Measurements from ENCODE around the gene ZNF556.
"Not testable (repeated sequence)": the region's sequence is repeated elsewhere in the genome, so short reads cannot be mapped to it uniquely, and the experiment has no call there.

The ZNF556 gene

DNA sequence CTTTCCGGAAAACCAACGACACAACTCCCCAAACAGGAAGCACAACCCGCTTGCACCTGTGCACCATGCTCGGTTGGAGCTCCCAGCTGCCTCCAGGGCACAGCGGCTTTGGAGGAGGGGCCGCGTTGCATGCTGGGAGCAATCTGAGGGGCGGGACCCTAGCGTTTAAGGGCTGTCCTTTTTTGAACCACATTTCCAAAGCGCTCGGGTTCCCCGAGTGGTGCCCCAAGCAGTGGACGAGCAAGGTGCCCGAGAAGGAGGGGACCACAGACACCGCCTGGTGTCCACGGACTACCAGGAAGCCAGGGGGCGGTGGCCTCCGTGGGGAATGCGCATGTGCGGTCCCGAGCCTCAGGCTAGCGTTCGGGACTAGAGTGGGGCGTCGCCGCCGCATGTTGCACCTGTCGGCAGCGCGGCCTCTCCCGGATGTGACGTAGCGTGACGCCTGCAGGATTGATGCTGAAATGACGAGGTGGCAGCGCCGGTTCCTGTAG, 21.6 kb downstream of the ZNF556 start:
- TF ChIP-seq, protein P1, sequence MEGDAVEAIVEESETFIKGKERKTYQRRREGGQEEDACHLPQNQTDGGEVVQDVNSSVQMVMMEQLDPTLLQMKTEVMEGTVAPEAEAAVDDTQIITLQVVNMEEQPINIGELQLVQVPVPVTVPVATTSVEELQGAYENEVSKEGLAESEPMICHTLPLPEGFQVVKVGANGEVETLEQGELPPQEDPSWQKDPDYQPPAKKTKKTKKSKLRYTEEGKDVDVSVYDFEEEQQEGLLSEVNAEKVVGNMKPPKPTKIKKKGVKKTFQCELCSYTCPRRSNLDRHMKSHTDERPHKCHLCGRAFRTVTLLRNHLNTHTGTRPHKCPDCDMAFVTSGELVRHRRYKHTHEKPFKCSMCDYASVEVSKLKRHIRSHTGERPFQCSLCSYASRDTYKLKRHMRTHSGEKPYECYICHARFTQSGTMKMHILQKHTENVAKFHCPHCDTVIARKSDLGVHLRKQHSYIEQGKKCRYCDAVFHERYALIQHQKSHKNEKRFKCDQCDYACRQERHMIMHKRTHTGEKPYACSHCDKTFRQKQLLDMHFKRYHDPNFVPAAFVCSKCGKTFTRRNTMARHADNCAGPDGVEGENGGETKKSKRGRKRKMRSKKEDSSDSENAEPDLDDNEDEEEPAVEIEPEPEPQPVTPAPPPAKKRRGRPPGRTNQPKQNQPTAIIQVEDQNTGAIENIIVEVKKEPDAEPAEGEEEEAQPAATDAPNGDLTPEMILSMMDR (IDR thresholded peaks at IDR 0.05; ENCODE audit: control insufficient read depth, extremely low read depth, insufficient read depth), result no peak
- no peak overlapping the region for H3K4me3 ChIP-seq (ENCODE audit: low read depth, low read length)
- no peak for DNase-seq (ENCODE audit: low read depth)

DNA sequence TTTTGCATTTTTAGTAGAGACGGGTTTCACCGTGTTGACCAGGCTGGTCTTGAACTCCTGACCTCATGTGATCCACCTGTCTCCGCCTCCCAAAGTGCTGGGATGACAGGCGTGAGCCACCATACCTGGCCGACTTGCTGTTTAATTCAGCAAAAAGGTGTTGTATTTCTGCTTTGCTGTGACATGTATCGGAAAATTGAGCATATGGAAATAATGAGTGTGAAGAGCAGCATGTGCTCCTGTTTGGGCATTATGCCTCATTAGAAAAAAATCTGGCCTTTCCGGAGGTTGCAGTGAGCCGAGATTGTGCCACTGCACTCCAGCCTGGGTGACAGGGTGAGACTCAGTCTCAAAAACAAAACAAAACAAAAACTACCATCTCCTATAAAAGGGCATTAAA, 23.4 kb downstream of the ZNF556 start:
- not testable (repeated sequence) for DNase-seq (ENCODE audit: low read depth); H3K4me3 ChIP-seq (ENCODE audit: low read depth, low read length)

DNA sequence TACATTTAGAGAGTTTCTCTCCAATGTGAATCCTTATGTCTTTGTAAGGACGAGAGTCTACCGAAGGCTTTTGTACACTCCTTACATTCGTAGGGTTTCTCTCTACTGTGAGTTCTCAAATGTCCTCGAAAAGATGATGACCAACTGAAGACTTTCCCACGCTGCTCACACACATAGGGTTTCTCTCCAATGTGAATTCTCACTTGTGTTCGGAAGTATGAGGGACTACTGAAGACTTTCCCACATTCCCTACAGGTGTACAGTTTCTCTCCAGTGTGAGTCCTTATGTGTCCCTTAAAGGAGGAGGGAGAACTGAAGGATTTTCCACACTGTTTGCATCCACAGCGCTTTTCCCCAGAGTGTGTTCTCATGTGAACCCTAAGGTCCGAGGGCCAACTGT, 29.6 kb downstream of the ZNF556 start:
- no peak overlapping the region for H3K4me3 ChIP-seq (ENCODE audit: low read depth, low read length)
- no peak for DNase-seq (ENCODE audit: low read depth)
- TF ChIP-seq, protein P1 (IDR thresholded peaks at IDR 0.05; ENCODE audit: control insufficient read depth, extremely low read depth, insufficient read depth), result no peak

DNA sequence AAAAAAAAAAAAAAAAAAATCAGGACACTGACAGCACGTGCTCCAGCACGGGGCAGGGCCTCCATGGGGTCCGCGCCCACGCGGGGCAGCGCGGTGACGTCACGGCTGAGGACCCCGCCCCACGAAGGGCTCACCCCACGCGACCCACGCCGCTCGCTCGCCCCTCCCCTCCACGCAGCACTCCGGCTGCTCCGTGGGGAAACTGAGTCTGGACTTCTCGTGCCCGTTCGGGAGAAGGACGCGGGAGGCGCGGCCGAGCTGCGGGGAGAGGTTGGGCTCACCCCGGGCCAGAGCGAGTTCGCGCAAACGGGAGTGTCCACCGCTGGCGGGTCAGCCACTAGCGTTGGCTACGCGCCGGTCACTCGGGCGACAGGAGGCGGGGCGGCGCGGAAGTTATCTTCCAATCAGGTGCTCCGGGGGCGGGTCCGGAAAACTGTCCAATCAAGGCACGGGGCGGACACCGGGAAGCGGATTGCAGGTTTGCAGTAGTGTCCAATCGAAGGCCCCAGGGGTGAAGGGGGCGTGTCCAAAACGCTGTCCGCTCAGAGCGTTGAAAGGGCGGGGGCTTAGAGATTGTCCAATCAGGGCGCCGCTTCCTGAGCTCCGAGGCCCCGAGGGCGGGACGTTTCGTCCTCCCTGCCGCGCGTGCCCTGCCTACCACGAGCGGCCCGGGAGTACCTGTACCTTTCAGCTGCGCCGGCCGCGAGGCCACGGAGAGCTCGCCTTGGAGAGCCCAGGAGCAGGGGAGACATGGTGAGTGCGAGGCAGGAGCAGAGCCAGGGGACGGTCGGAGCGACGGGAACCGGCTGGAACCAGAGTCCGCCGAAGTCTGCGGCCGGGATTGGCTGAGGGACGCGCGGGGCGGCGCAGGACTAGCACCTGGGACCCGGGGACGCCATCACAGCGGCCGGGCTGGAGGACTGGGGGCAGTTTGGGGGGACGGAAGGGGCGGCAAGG, 33.4 kb downstream of the ZNF556 start, which contains the start of gene ZNF57:
Gene ZNF57, plus strand, starts transcription at position 633 of the 957 bp plus-strand sequence. Its CDS starts 118 bp downstream, at position 751.
- TF ChIP-seq, protein P1 (IDR thresholded peaks at IDR 0.05; ENCODE audit: control insufficient read depth, extremely low read depth, insufficient read depth), result no peak
- DNase-seq (ENCODE audit: low read depth), result peak; percentile 98
- peak within 1 kb of the TSS; percentile 81 for H3K4me3 ChIP-seq (ENCODE audit: low read depth, low read length)

DNA sequence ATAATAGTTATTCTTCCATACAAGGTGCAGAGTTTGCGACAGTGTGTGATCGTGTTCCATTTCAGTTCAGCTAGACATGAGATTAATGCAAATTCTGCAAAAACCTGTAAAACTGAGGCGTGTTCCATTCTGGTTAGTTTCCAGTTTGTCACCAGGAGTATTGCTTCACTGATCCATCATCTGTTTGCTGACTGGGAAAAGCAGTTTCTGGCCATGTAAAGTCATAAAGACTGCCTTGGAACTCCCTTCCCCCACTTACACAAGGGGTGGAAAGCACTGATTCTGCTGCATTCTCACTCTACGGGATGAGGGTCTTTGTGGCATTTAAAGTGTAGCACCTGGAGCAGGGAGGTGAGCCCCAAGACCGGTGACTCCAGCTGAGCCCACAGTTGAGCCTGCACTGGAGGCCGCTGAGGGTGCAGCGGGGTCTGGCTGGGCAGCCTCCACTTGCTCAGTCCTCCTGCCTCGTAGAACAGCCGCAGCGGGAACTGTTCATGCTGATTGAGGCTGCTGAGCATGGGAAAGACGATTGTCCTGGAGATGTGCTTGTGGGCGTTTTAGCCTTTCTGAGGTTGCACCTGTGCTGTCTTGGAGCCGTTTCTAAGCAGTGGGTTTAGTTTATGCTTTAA, 35.6 kb downstream of the ZNF556 start:
- no peak overlapping the region for H3K4me3 ChIP-seq (ENCODE audit: low read depth, low read length)
- TF ChIP-seq, protein P1 (IDR thresholded peaks at IDR 0.05; ENCODE audit: control insufficient read depth, extremely low read depth, insufficient read depth), result no peak
- DNase-seq (ENCODE audit: low read depth), result no peak

DNA sequence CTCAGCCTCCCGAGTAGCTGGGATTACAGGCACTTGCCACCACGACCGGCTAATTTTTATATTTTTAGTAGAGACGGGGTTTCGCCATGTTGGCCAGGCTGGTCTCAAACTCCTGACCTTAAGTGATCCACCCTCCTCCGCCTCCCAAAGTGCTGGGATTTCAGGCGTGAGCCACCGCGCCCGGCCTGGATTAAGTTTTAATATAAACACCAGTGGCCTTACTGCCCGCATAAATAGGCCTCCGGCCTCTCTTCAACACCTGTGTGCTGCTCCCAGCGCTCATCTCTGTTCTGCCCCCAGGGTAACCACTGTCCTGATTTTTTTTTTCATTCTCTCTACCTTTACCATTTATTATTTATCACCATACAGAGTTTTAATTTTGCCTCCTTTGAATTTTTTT, 36.2 kb downstream of the ZNF556 start:
- not testable (repeated sequence) for H3K4me3 ChIP-seq (ENCODE audit: low read depth, low read length); DNase-seq (ENCODE audit: low read depth)

DNA sequence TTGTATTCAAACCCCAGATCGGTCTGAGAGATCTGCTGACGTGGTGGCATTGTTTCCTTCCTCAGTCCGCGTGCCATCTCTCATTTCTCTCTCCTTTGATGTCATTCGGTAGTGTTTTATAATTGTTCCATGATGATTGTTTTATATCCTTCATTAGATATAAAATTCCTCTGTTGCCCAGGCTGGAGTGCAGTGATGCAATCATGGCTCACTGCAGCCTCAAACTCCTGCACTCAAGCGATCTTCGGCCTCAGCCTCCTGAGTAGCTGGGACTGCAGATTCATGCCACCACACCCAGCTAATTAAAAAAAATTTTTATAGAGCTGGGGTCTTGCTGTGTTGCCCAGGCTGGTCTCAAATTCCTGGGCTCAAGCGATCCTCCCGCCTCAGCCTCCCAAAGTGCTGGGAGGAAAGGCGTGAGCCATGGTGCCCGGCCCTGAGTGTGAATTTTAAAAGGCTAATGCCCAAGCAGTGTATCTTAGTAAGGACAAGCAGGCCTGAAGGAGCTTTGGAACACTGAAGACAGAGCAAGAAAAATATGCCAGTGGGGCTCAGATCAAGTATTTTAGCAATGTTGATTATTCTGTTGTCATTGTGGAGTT, 38.9 kb downstream of the ZNF556 start:
- no peak overlapping the region for H3K4me3 ChIP-seq (ENCODE audit: low read depth, low read length)
- TF ChIP-seq, protein P1 (IDR thresholded peaks at IDR 0.05; ENCODE audit: control insufficient read depth, extremely low read depth, insufficient read depth), result no peak
- no peak for DNase-seq (ENCODE audit: low read depth)
